Lung (tissue), 12 donors: Measurements from ENCODE around the gene FAM200B. TPM values are rescaled to one million over a fixed set of nuclear protein-coding genes. Genes with fewer than 3 reads are reported as not detected.

Experiments
- ATAC-seq: fragments of 200-7000 bp; cut with Tn5 transposase; one replicate; pipeline ENCODE4 v1.9.1; 2020; ENCODE audit warnings: moderate number of reproducible peaks; ENCODE audit not compliant: insufficient read depth, low FRiP score
- DNase-seq, 3 donors: peaks; one replicate each; pipeline ENCODE4 v3.0.0-alpha.2; 2013 to 2017
- H3K27ac ChIP-seq, 2 donors: one replicate each; pipeline ENCODE4 v1.5.1; 2013; ENCODE audit warnings: mild to moderate bottlenecking in 2 of 2, moderate library complexity in 2 of 2, control low read depth in 1 of 2, inconsistent platforms in 1 of 2, low read depth in 1 of 2, low read length in 1 of 2
- H3K27me3 ChIP-seq, 3 donors: one replicate each; pipeline ENCODE4 v1.5.1; 2013; ENCODE audit warnings: low read length in 2 of 3; ENCODE audit not compliant: control insufficient read depth in 3 of 3, insufficient read depth in 3 of 3
- H3K36me3 ChIP-seq, 4 donors: one replicate each; pipeline ENCODE4 v1.5.1; 2013; ENCODE audit warnings: low read length in 4 of 4, mild to moderate bottlenecking in 1 of 4, moderate library complexity in 1 of 4; ENCODE audit not compliant: control insufficient read depth in 4 of 4, insufficient read depth in 4 of 4
- H3K4me1 ChIP-seq, 5 donors: one replicate each; pipeline ENCODE4 v1.5.1; 2013; ENCODE audit warnings: low read length in 5 of 5, mild to moderate bottlenecking in 2 of 5, moderate library complexity in 1 of 5; ENCODE audit not compliant: control insufficient read depth in 5 of 5, insufficient read depth in 5 of 5
- H3K4me3 ChIP-seq: one replicate; pipeline ENCODE4 v1.5.1; 2013; ENCODE audit warnings: mild to moderate bottlenecking, control low read depth, moderate library complexity
- H3K9ac ChIP-seq, 2 donors: one replicate each; pipeline ENCODE4 v1.5.1; 2013; ENCODE audit warnings: low read length in 2 of 2, control low read depth in 1 of 2; ENCODE audit not compliant: insufficient read depth in 1 of 2
- H3K9me3 ChIP-seq, 4 donors: one replicate each; pipeline ENCODE4 v1.5.1; 2013; ENCODE audit warnings: low read length in 3 of 4, mild to moderate bottlenecking in 1 of 4, moderate library complexity in 1 of 4; ENCODE audit not compliant: control insufficient read depth in 4 of 4, insufficient read depth in 3 of 4
- CTCF ChIP-seq: IDR thresholded peaks from 2 replicates; pipeline ENCODE4 v1.5.1; 2012; ENCODE audit warnings: mild to moderate bottlenecking; ENCODE audit errors: control extremely low read depth, extremely low read depth
- WGBS, 2 donors: extraction: QIAGEN DNeasy Blood & Tissue Kit; methylation state at CpG; one replicate each; pipeline ENCODE4 v1.1.7; 2013; 5-methylcytosine and 5-hydroxymethylcytosine counted together
- polyA plus RNA-seq, 2 donors: library from polyadenylated mRNA; stranded (reverse); fragments of 200-250 nt; gene quantifications; one replicate each; pipeline ENCODE4 v1.2.1, GENCODE V29; 2013
- total RNA-seq, 2 donors: library from RNA; depleted of rRNA in 1 of 2; stranded (reverse); fragments of >200 nt in 1 of 2; gene quantifications; one replicate each; pipeline ENCODE4 v1.2.1, GENCODE V29; 2014 to 2021
- donor health status: control.
- donor health status: control.
- donor health status: Bipolar disorder and iron deficiency.
- donor health status: healthy.
- donor health status: DM: yes; HTN: yes; CAD: no.

Gene FAM200B
- total and polyA plus RNA-seq, 4 donors: 19.3 to 56.0 (median 27.2) TPM

GRCh38 chr4:15659768-15660570 is 21.7 kb upstream of the FAM200B start:
- TF ChIP-seq CTCF: no peak
- 70 to 86% methylated on average over 5 of the region's 5 CpGs for WGBS, 2 donors
- H3K9me3 ChIP-seq: no peaks in the 10 kb centered on the region
- H3K27me3 ChIP-seq: no peaks in the 10 kb centered on the region
- H3K4me1 ChIP-seq: peaks cover 0 to 12% (median 2%) of the 10 kb centered on the region in 5 donors
- peak overlapping the region in 1 of 2 donors; percentile 17 for H3K9ac ChIP-seq
- H3K27ac ChIP-seq: no peak overlapping the region
- DNase-seq: peak in 2 of 3 donors; percentile 35 to 47
- ATAC-seq: peak; percentile 6
- H3K36me3 ChIP-seq: no peaks in the 10 kb centered on the region
- no peak overlapping the region for H3K4me3 ChIP-seq

DNA sequence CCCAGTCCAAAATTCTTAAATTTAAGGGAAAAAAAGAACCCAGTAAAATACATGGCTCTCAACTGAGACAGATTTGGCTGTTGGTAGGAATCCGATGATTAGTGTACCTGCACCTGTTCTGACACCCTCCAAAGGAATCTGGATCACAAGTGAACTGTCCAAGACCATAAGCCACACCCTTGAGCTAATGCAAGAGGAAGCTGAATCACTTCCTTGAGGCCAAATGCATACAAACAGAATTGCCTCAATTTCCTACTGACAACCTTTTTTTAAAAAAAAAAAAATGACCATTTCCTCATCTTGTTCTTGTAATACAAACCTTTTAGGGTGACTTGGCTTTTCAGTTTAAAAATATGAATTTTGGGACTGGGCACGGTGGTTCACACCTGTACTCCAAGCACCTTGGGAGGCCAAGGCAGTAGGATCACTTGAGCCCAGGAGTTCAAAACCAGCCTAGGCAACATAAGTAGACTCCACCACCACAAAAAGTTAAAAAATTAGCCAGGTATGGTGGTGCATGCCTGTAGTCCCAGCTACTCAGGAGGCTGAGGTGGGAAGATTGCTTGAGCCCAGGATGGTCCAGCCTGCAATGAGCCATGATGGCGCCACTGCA is 15.8 kb upstream of the FAM200B start:
- Histone ChIP-seq H3K27ac (peak overlapping the region in 1 of 2 donors; percentile 77), H3K9me3 (no peaks in the 10 kb centered on the region), H3K9ac (no peak overlapping the region), H3K27me3 (no peaks in the 10 kb centered on the region), H3K4me3 (no peak overlapping the region), H3K4me1 (peaks cover 0 to 3% (median 2%) of the 10 kb centered on the region in 5 donors), H3K36me3 (no peaks in the 10 kb centered on the region)
- DNase-seq: no peak
- 50 to 64% methylated on average over 3 of the region's 3 CpGs for WGBS, 2 donors
- no peak for TF ChIP-seq CTCF
- ATAC-seq: peak; percentile 82

- no peak for DNase-seq
- TF ChIP-seq CTCF: no peak
- no peak overlapping the region for H3K9ac ChIP-seq
- H3K36me3 ChIP-seq: no peaks in the 10 kb centered on the region
- H3K27me3 ChIP-seq: no peaks in the 10 kb centered on the region
- ATAC-seq: no peak
- no peaks in the 10 kb centered on the region for H3K9me3 ChIP-seq
- 96% methylated on average over 4 of the region's 4 CpGs for WGBS, 2 donors
- no peak overlapping the region for H3K4me3 ChIP-seq
- peaks cover 0 to 3% (median 2%) of the 10 kb centered on the region in 5 donors for H3K4me1 ChIP-seq
- H3K27ac ChIP-seq: no peak overlapping the region
Measured at GRCh38 chr4:15667006-15667405, 14.6 kb upstream of the FAM200B start.
